ENCODE measurements around the gene HIF1AN. TPM values are rescaled to one million over a fixed set of nuclear protein-coding genes. Genes with fewer than 3 reads are reported as not detected.
A peak's percentile ranks its signal among the peaks of the same experiment; 100 is the strongest.

The HIF1AN gene
- total RNA-seq, 2 donors from 2014 or later, result 7.3 to 9.9 TPM

GRCh38 chr10:100567826-100568225 lies 32.1 kb downstream of the HIF1AN start:
- Histone ChIP-seq H3K4me1 (peaks cover under 1% of the 10 kb centered on the region), H3K36me3 (replicated peaks in 1 of 2; ENCODE audit: insufficient read depth in 1 of 2, low read depth in 2 of 2) (no peaks in the 10 kb centered on the region), H3K9me3 (no peaks in the 10 kb centered on the region), H3K27ac (no peak overlapping the region), H3K27me3 (peaks cover 0 to under 1% of the 10 kb centered on the region in 2 donors), H3K4me3 (no peak overlapping the region)
- WGBS, 2 donors, result 14 to 24% methylated on average over 6 of the region's 6 CpGs
- no peak for ATAC-seq
- intact Hi-C loops (cut with DNase I), result loop anchor here (10.0 kb wide), 2 partner anchors 177 to 307 kb away; partner anchors contain the start of gene PAX2
- DNase-seq, result no peak
- TF ChIP-seq POLR2A (IDR thresholded peaks at IDR 0.05), result no peak
- TF ChIP-seq, protein P1, sequence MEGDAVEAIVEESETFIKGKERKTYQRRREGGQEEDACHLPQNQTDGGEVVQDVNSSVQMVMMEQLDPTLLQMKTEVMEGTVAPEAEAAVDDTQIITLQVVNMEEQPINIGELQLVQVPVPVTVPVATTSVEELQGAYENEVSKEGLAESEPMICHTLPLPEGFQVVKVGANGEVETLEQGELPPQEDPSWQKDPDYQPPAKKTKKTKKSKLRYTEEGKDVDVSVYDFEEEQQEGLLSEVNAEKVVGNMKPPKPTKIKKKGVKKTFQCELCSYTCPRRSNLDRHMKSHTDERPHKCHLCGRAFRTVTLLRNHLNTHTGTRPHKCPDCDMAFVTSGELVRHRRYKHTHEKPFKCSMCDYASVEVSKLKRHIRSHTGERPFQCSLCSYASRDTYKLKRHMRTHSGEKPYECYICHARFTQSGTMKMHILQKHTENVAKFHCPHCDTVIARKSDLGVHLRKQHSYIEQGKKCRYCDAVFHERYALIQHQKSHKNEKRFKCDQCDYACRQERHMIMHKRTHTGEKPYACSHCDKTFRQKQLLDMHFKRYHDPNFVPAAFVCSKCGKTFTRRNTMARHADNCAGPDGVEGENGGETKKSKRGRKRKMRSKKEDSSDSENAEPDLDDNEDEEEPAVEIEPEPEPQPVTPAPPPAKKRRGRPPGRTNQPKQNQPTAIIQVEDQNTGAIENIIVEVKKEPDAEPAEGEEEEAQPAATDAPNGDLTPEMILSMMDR (IDR thresholded peaks at IDR 0.05), result no peak

DNA sequence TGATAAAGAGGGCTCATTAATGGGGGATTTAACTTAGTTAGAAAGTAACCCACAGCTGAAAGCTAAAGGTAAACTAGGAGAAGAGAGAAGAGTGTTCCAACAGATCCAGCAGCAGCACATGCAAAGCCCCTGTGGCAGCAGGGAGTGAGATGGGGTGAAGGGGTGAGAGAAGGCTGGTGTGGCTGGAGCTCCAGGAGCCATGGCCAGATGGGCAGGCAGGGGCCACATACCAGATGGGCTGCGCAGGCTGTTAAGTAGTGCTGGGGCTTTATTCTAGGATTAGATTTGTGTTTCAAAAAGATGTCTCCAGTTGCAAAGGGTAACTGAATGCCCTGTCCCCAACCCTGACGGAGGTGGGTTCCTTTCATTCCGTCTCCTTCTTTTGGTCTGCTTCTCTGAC lies 33.2 kb downstream of the HIF1AN start:
- 61 to 77% methylated on average over 3 of the region's 3 CpGs for WGBS, 2 donors
- ATAC-seq, result no peak
- no peaks in the 10 kb centered on the region for H3K4me1 ChIP-seq
- intact Hi-C loops (cut with DNase I), result loop anchor here (10.0 kb wide), 2 partner anchors 176 to 306 kb away; partner anchors contain the start of gene PAX2
- TF ChIP-seq, protein P1 (IDR thresholded peaks at IDR 0.05), result no peak
- no peak for TF ChIP-seq POLR2A (IDR thresholded peaks at IDR 0.05)
- H3K27me3 ChIP-seq, result no peaks in the 10 kb centered on the region
- H3K9me3 ChIP-seq, result no peaks in the 10 kb centered on the region
- no peak overlapping the region for H3K4me3 ChIP-seq
- no peak for DNase-seq
- no peaks in the 10 kb centered on the region for H3K36me3 ChIP-seq (replicated peaks in 1 of 2; ENCODE audit: insufficient read depth in 1 of 2, low read depth in 2 of 2)
- no peak overlapping the region for H3K27ac ChIP-seq

GRCh38 chr10:100569687-100570481 lies 34.1 kb downstream of the HIF1AN start:
- TF ChIP-seq, protein P1 (IDR thresholded peaks at IDR 0.05), result peak in 4 of 7 experiments; percentile 29 to 39 (median 35)
- no peak for TF ChIP-seq POLR2A (IDR thresholded peaks at IDR 0.05)
- ATAC-seq (peak; percentile 35), DNase-seq (peak; percentile 16 to 45 (median 22))
- H3K4me3 ChIP-seq, result peak overlapping the region in 1 of 2 donors; percentile 21
- no peak overlapping the region for H3K27ac ChIP-seq
- no peaks in the 10 kb centered on the region for H3K9me3 ChIP-seq
- no peaks in the 10 kb centered on the region for H3K36me3 ChIP-seq (replicated peaks in 1 of 2; ENCODE audit: insufficient read depth in 1 of 2, low read depth in 2 of 2)
- no peaks in the 10 kb centered on the region for H3K4me1 ChIP-seq
- H3K27me3 ChIP-seq, result no peaks in the 10 kb centered on the region
- 13 to 16% methylated on average over 27 to 28 of the region's 28 CpGs for WGBS, 2 donors
- intact Hi-C loops (cut with DNase I), result loop anchor here (10.0 kb wide), 2 partner anchors 175 to 305 kb away; partner anchors contain the start of gene PAX2

GRCh38 chr10:100570506-100570905 lies 34.8 kb downstream of the HIF1AN start:
- 53 to 66% methylated on average over 8 of the region's 8 CpGs for WGBS, 2 donors
- Histone ChIP-seq H3K4me3 (no peak overlapping the region), H3K4me1 (no peaks in the 10 kb centered on the region), H3K36me3 (replicated peaks in 1 of 2; ENCODE audit: insufficient read depth in 1 of 2, low read depth in 2 of 2) (no peaks in the 10 kb centered on the region), H3K27me3 (no peaks in the 10 kb centered on the region), H3K27ac (no peak overlapping the region), H3K9me3 (no peaks in the 10 kb centered on the region)
- intact Hi-C loops (cut with DNase I), result no loop called here
- no peak for TF ChIP-seq POLR2A (IDR thresholded peaks at IDR 0.05)
- TF ChIP-seq, protein P1 (IDR thresholded peaks at IDR 0.05), result no peak
- no peak for DNase-seq
- ATAC-seq, result no peak
